IMR-90 (cell line): Measurements from ENCODE around the gene AMELX. TPM values are rescaled to one million over a fixed set of nuclear protein-coding genes. Genes with fewer than 3 reads are reported as not detected.

Experiments used
- ATAC-seq: fragments of 200-7000 bp; cut with Tn5 transposase; 2 replicates; pipeline ENCODE4 v1.9.1; 2020; ENCODE audit warnings: low read depth, mild to moderate bottlenecking, moderate library complexity
- BruUV-seq: library from RNA; stranded (reverse); fragments of 400-500 nt; replicated peaks from 2 replicates; lab custom pipeline; 2021; lab: Mats Ljungman, UMichigan
- CTCF ChIA-PET: fragments of 300-600 bp; formaldehyde crosslinking; extraction: SDS; loops from one replicate; lab custom pipeline; 2021; ENCODE audit warnings: antibody characterized with exemption; lab: Yijun Ruan, JAX
- POLR2A ChIA-PET: fragments of 300-600 bp; sonication (Branson Sonifier 250); formaldehyde crosslinking; loops from one replicate; lab custom pipeline; 2022; ENCODE audit warnings: antibody characterized with exemption; ENCODE audit not compliant: unreplicated experiment; lab: Charles Lee
- DNase-seq: peaks from one replicate; pipeline ENCODE4 v3.0.0; 2013
- H2AFZ ChIP-seq: replicated peaks from 2 replicates; pipeline ENCODE3; 2013; ENCODE audit warnings: low read length, mild to moderate bottlenecking; ENCODE audit not compliant: poor library complexity
- H2AK5ac ChIP-seq: 2 replicates; pipeline ENCODE4 v1.6.1; 2013; ENCODE audit warnings: low read depth, low read length, inconsistent platforms
- H2AK9ac ChIP-seq: replicated peaks from 2 replicates; pipeline ENCODE3; 2013; ENCODE audit warnings: mild to moderate bottlenecking, low read depth, low read length, moderate library complexity; ENCODE audit not compliant: poor library complexity
- H2BK120ac ChIP-seq: 2 replicates; pipeline ENCODE4 v1.6.1; 2013; ENCODE audit warnings: low read depth, low read length, inconsistent platforms
- H2BK15ac ChIP-seq: 3 replicates; pipeline ENCODE4 v1.6.1; 2013; ENCODE audit warnings: low read depth, low read length, inconsistent platforms
- H2BK20ac ChIP-seq: 2 replicates; pipeline ENCODE4 v1.6.1; 2013; ENCODE audit warnings: low read depth, mild to moderate bottlenecking, inconsistent platforms, low read length, moderate library complexity
- H2BK5ac ChIP-seq: 2 replicates; pipeline ENCODE4 v1.6.1; 2013; ENCODE audit warnings: mild to moderate bottlenecking, low read depth, low read length, inconsistent platforms; ENCODE audit not compliant: poor library complexity, severe bottlenecking
- H3K14ac ChIP-seq: replicated peaks from 2 replicates; pipeline ENCODE4 v1.6.1; 2013; ENCODE audit warnings: low read depth, low read length, inconsistent platforms
- H3K18ac ChIP-seq: 2 replicates; pipeline ENCODE4 v1.6.1; 2013; ENCODE audit warnings: low read depth, low read length, control low read depth
- H3K23ac ChIP-seq: 2 replicates; pipeline ENCODE4 v1.6.1; 2013; ENCODE audit warnings: low read depth, low read length, inconsistent platforms
- H3K27ac ChIP-seq: 2 replicates; pipeline ENCODE4 v1.5.1; 2013; ENCODE audit warnings: mild to moderate bottlenecking, control low read depth, low read length; ENCODE audit not compliant: insufficient read depth
- H3K27me3 ChIP-seq: 2 replicates; pipeline ENCODE4 v1.6.1; 2013; ENCODE audit warnings: low read length; ENCODE audit not compliant: control insufficient read depth, insufficient read depth
- H3K36me3 ChIP-seq: 2 replicates; pipeline ENCODE4 v1.6.1; 2013; ENCODE audit warnings: low read length, mixed read lengths; ENCODE audit not compliant: control insufficient read depth, insufficient read depth
- H3K4ac ChIP-seq: 2 replicates; pipeline ENCODE4 v1.6.1; 2013; ENCODE audit warnings: low read depth, low read length, inconsistent platforms
- H3K4me1 ChIP-seq: 2 replicates; pipeline ENCODE4 v1.6.1; 2013; ENCODE audit warnings: low read length, mixed read lengths; ENCODE audit not compliant: control insufficient read depth, insufficient read depth
- H3K4me2 ChIP-seq: 2 replicates; pipeline ENCODE4 v1.6.1; 2013; ENCODE audit warnings: low read depth, mild to moderate bottlenecking, control low read depth, low read length, moderate library complexity
- H3K4me3 ChIP-seq: 2 replicates; pipeline ENCODE4 v1.5.1; 2013; ENCODE audit warnings: low read depth, mild to moderate bottlenecking, control low read depth, low read length, moderate library complexity; ENCODE audit not compliant: insufficient read depth
- H3K56ac ChIP-seq: 2 replicates; pipeline ENCODE4 v1.6.1; 2013; ENCODE audit warnings: low read length, inconsistent platforms; ENCODE audit not compliant: insufficient read depth; ENCODE audit errors: extremely low read depth
- H3K79me1 ChIP-seq, 2 experiments: 2 replicates each; pipeline ENCODE4 v1.6.1; 2013; ENCODE audit warnings: low read length in 2 of 2, inconsistent platforms in 1 of 2, low read depth in 1 of 2
- H3K9ac ChIP-seq: 2 replicates; pipeline ENCODE4 v1.6.1; 2013; ENCODE audit warnings: low read depth, low read length, control low read depth
- H3K9me1 ChIP-seq: 2 replicates; pipeline ENCODE4 v1.6.1; 2013; ENCODE audit warnings: low read length, inconsistent platforms; ENCODE audit not compliant: insufficient read depth
- H3K9me3 ChIP-seq: 2 replicates; pipeline ENCODE4 v1.6.1; 2013; ENCODE audit warnings: low read length; ENCODE audit not compliant: control insufficient read depth, insufficient read depth
- H4K20me1 ChIP-seq: 2 replicates; pipeline ENCODE4 v1.6.1; 2013; ENCODE audit warnings: low read length, inconsistent platforms; ENCODE audit not compliant: insufficient read depth
- H4K5ac ChIP-seq: 2 replicates; pipeline ENCODE4 v1.6.1; 2013; ENCODE audit warnings: mild to moderate bottlenecking, low read depth, low read length, control low read depth
- H4K8ac ChIP-seq, 2 experiments: 2 replicates each; pipeline ENCODE4 v1.6.1; 2013; ENCODE audit warnings: low read depth in 2 of 2, low read length in 2 of 2, control low read depth in 1 of 2, inconsistent platforms in 1 of 2
- H4K91ac ChIP-seq: 2 replicates; pipeline ENCODE4 v1.6.1; 2013; ENCODE audit warnings: low read depth, low read length, inconsistent platforms; ENCODE audit not compliant: insufficient read depth
- BHLHE40 ChIP-seq: fragments of 150-350 bp; IDR thresholded peaks from 2 replicates; pipeline ENCODE4 v1.6.1; 2016; ENCODE audit warnings: mild to moderate bottlenecking, low read depth, low read length
- CEBPB ChIP-seq: IDR thresholded peaks from 2 replicates; pipeline ENCODE4 v1.6.1; 2012; ENCODE audit warnings: low read depth, low read length, improper control_type of control experiment
- CHD1 ChIP-seq: IDR thresholded peaks from 2 replicates; pipeline ENCODE4 v1.6.1; 2012; ENCODE audit warnings: low read depth, low read length, improper control_type of control experiment
- FOS ChIP-seq: fragments of 150-350 bp; IDR thresholded peaks from 2 replicates; pipeline ENCODE4 v1.6.1; 2016; ENCODE audit warnings: low read depth, low read length
- MAFK ChIP-seq: IDR thresholded peaks from 2 replicates; pipeline ENCODE4 v1.6.1; 2012; ENCODE audit warnings: low read depth, low read length, improper control_type of control experiment
- MAZ ChIP-seq: IDR thresholded peaks from 2 replicates; pipeline ENCODE4 v1.6.1; 2012; ENCODE audit warnings: low read depth, mild to moderate bottlenecking, low read length, improper control_type of control experiment, moderate library complexity, borderline replicate concordance
- MXI1 ChIP-seq: IDR thresholded peaks from 2 replicates; pipeline ENCODE4 v1.6.1; 2012; ENCODE audit warnings: low read depth, mild to moderate bottlenecking, low read length, moderate library complexity, borderline replicate concordance
- NFE2L2 ChIP-seq: fragments of 150-350 bp; IDR thresholded peaks from 2 replicates; pipeline ENCODE4 v1.6.1; 2016; ENCODE audit warnings: low read depth, mild to moderate bottlenecking, low read length
- POLR2A ChIP-seq: IDR thresholded peaks from 2 replicates; pipeline ENCODE4 v1.6.1; 2012; ENCODE audit warnings: mild to moderate bottlenecking, low read depth, low read length
- RAD21 ChIP-seq: IDR thresholded peaks from 2 replicates; pipeline ENCODE4 v1.6.1; 2012; ENCODE audit warnings: low read length, improper control_type of control experiment
- RCOR1 ChIP-seq: IDR thresholded peaks from 2 replicates; pipeline ENCODE4 v1.6.1; 2012; ENCODE audit warnings: mild to moderate bottlenecking, low read length, improper control_type of control experiment; ENCODE audit not compliant: insufficient replicate concordance
- RFX5 ChIP-seq: IDR thresholded peaks from 2 replicates; pipeline ENCODE4 v1.8.0; 2012; ENCODE audit warnings: low read depth, mild to moderate bottlenecking, low read length, moderate library complexity
- SMC3 ChIP-seq: fragments of 150-350 bp; IDR thresholded peaks from 2 replicates; pipeline ENCODE4 v1.6.1; 2016; ENCODE audit warnings: low read depth, mild to moderate bottlenecking, antibody characterized with exemption, low read length, moderate library complexity
- WGBS, 2 experiments: methylation state at CpG; one replicate each; pipeline versions ENCODE4 v1.1.5 to v1.1.7; 2013; ENCODE audit warnings: missing lambda C conversion rate in 2 of 2; ENCODE audit not compliant: insufficient read length in 1 of 2; ENCODE audit errors: extremely low coverage in 2 of 2; 5-methylcytosine and 5-hydroxymethylcytosine counted together
- dilution Hi-C: fragments of 300-500 bp; cut with HindIII; formaldehyde crosslinking; loops from one replicate; pipeline ENCODE4 v1.14.3; 2018; ENCODE audit warnings: low sequenced_read_pairs; ENCODE audit not compliant: unreplicated experiment
- in situ Hi-C: fragments of 300-500 bp; cut with MboI; formaldehyde crosslinking; loops from 3 replicates; pipeline ENCODE4 v1.14.3; 2019; ENCODE audit warnings: low sequenced_read_pairs, inconsistent platforms, mixed read lengths
- intact Hi-C: fragments of 100-400 bp; cut with micrococcal nuclease; formaldehyde crosslinking; loops from 2 replicates; pipeline ENCODE4 v1.10.0; 2022
- polyA plus RNA-seq, 3 experiments: library from polyadenylated mRNA; depleted of rRNA; stranded (reverse); fragments of >200 nt; gene quantifications; 2 replicates each; pipeline ENCODE4 v1.2.3, GENCODE V29; 2012; ENCODE audit warnings: low replicate concordance in 1 of 3
- total RNA-seq: library from RNA; depleted of rRNA; stranded (reverse); fragments of >200 nt; gene quantifications from 2 replicates; pipeline ENCODE4 v1.2.3, GENCODE V29; 2012
- TF ChIP-seq, protein P1 (sequence below): fragments of 150-350 bp; IDR thresholded peaks from 2 replicates; pipeline ENCODE4 v1.6.1; 2017; ENCODE audit warnings: mild to moderate bottlenecking, antibody characterized with exemption, low read length, low read depth
- TF ChIP-seq, protein P2 (sequence below): conservative IDR thresholded peaks from 2 replicates; pipeline ENCODE4 v1.5.1; 2012; ENCODE audit warnings: mild to moderate bottlenecking, low read depth, low read length, improper control_type of control experiment
- TF ChIP-seq, protein P3 (sequence below): fragments of 150-350 bp; IDR thresholded peaks from 2 replicates; pipeline ENCODE4 v1.6.1; 2016; ENCODE audit warnings: low read depth, mild to moderate bottlenecking, low read length, moderate library complexity, borderline replicate concordance

The AMELX gene
- total and polyA plus RNA-seq, 2 of the 4 experiments (the other 2 are of a cell fraction), result not detected

DNA sequence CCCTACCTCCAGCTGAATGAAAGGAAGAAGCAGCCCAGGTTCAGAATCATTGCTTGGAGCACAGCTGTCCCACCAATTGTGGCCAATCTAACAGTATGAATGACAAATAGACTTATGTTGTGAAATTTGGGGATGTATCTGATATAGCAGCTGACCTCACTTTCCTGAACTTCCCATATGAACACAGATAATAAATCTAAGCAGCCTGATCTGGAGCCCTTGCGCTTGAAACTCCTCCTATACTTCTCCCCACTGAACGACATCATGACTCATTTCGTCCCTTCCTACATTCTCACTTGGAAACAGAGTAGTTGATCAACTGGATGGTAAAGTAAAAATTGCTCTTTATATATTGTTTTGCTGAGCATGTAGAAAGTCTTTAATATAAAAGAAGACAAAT is 24.2 kb upstream of the AMELX start:
- no peak overlapping the region for H3K23ac ChIP-seq
- H3K9me3 ChIP-seq, result no peaks in the 10 kb centered on the region
- intact Hi-C loops, result no loop called here
- H3K9me1 ChIP-seq, result no peaks in the 10 kb centered on the region
- H3K4me1 ChIP-seq, result no peaks in the 10 kb centered on the region; the same call in 1 of the 2 replicates
- no peak overlapping the region for H2BK15ac ChIP-seq
- H2AFZ ChIP-seq, result no peak overlapping the region
- no peaks in the 10 kb centered on the region for H3K27me3 ChIP-seq
- CTCF ChIA-PET, result no interaction called here
- H2BK5ac ChIP-seq, result no peak overlapping the region
- H2BK120ac ChIP-seq, result no peak overlapping the region
- H3K18ac ChIP-seq, result no peak overlapping the region
- no peak overlapping the region for H3K14ac ChIP-seq
- no peak overlapping the region for H3K4ac ChIP-seq
- H4K20me1 ChIP-seq, result no peaks in the 10 kb centered on the region
- no peaks in the 10 kb centered on the region for H3K36me3 ChIP-seq
- no peak overlapping the region for H3K4me3 ChIP-seq
- H2AK9ac ChIP-seq, result no peak overlapping the region
- H3K9ac ChIP-seq, result no peak overlapping the region
- H2AK5ac ChIP-seq, result no peak overlapping the region
- no peak overlapping the region for H4K8ac ChIP-seq
- ATAC-seq, result no peak
- POLR2A ChIA-PET, result no interaction called here
- BruUV-seq, result no TSS peak
- H3K27ac ChIP-seq, result no peak overlapping the region
- TF ChIP-seq MXI1, result no peak
- TF ChIP-seq, protein P1, sequence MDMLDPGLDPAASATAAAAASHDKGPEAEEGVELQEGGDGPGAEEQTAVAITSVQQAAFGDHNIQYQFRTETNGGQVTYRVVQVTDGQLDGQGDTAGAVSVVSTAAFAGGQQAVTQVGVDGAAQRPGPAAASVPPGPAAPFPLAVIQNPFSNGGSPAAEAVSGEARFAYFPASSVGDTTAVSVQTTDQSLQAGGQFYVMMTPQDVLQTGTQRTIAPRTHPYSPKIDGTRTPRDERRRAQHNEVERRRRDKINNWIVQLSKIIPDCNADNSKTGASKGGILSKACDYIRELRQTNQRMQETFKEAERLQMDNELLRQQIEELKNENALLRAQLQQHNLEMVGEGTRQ, result no peak
- TF ChIP-seq NFE2L2, result no peak
- TF ChIP-seq, protein P2, sequence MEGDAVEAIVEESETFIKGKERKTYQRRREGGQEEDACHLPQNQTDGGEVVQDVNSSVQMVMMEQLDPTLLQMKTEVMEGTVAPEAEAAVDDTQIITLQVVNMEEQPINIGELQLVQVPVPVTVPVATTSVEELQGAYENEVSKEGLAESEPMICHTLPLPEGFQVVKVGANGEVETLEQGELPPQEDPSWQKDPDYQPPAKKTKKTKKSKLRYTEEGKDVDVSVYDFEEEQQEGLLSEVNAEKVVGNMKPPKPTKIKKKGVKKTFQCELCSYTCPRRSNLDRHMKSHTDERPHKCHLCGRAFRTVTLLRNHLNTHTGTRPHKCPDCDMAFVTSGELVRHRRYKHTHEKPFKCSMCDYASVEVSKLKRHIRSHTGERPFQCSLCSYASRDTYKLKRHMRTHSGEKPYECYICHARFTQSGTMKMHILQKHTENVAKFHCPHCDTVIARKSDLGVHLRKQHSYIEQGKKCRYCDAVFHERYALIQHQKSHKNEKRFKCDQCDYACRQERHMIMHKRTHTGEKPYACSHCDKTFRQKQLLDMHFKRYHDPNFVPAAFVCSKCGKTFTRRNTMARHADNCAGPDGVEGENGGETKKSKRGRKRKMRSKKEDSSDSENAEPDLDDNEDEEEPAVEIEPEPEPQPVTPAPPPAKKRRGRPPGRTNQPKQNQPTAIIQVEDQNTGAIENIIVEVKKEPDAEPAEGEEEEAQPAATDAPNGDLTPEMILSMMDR, result no peak
- TF ChIP-seq RFX5, result no peak
- no peak for TF ChIP-seq MAFK
- TF ChIP-seq CEBPB, result no peak
- no peak for TF ChIP-seq CHD1
- TF ChIP-seq, protein P3, sequence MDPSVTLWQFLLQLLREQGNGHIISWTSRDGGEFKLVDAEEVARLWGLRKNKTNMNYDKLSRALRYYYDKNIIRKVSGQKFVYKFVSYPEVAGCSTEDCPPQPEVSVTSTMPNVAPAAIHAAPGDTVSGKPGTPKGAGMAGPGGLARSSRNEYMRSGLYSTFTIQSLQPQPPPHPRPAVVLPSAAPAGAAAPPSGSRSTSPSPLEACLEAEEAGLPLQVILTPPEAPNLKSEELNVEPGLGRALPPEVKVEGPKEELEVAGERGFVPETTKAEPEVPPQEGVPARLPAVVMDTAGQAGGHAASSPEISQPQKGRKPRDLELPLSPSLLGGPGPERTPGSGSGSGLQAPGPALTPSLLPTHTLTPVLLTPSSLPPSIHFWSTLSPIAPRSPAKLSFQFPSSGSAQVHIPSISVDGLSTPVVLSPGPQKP, result no peak
- TF ChIP-seq BHLHE40, result no peak
- no peak for TF ChIP-seq FOS
- TF ChIP-seq POLR2A, result no peak
- no peak for TF ChIP-seq MAZ
- TF ChIP-seq SMC3, result no peak
- TF ChIP-seq RAD21, result no peak
- TF ChIP-seq RCOR1, result no peak
- no peak overlapping the region for H4K5ac ChIP-seq
- in situ Hi-C loops, result no loop called here
- H3K79me1 ChIP-seq, result no peaks in the 10 kb centered on the region
- no peak for DNase-seq
- no peak overlapping the region for H3K56ac ChIP-seq
- no CpG with 5 or more reads among the region's 3 CpGs for WGBS, 2 experiments
- H2BK20ac ChIP-seq, result no peak overlapping the region
- dilution Hi-C loops, result no loop called here
- H4K91ac ChIP-seq, result no peak overlapping the region
- H3K4me2 ChIP-seq, result no peak overlapping the region
